NCI-H2107 treated with DMSO at 0.1 percent for 48 hours (cell line): ENCODE data around the gene SYT9.

Source experiments
- DNase-seq: peaks from one replicate; lab custom pipeline; 2025; ENCODE audit not compliant: unreplicated experiment; lab: John Stamatoyannopoulos, UW

Gene SYT9

DNA sequence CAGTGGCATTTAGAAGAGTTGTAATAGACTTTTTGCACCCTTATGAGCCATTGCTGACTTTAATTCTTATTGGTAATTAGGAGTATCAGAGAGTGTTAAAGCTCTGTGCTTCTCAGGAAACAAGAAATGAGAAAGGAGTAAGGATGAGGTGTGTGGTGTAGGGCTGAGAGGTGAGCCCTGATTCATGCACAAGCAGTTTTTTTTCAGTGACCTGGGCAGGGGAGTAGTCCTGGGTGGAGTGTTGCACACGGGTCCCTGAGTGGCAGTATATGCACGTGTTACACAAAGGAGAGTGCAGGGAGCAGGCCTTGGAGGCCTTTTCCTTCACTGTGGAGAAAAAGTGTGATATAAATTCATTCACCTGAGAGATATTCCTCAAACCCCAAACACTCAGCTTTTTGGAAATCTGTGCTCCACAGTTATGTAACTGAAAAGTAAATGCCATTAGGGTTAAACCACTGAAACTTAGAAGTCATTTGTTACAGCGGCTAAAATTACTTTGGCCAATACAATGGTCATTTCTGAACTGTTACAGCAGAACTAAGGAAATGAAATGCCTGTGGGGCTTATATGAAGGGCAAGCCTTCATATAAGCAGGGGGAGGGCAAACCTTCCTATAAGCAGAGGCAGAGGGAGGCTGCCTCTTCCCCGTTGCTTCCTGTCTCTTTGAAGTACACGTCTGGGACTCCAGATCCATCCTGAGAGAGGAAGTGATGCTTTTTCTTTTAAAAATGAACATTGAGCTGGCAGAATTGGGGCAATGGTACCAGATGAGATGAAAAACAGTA lies 171.0 kb downstream of the SYT9 start:
- DNase-seq, result no peak

- no peak for DNase-seq
Measured at GRCh38 chr11:7423946-7424345, 172.2 kb downstream of the SYT9 start.

- DNase-seq, result no peak
Measured at GRCh38 chr11:7427733-7428132, 176.0 kb downstream of the SYT9 start.

- DNase-seq, result no peak
Measured at GRCh38 chr11:7428196-7428595, 176.5 kb downstream of the SYT9 start.

- DNase-seq, result no peak
Measured at GRCh38 chr11:7430496-7430895, 178.8 kb downstream of the SYT9 start.

GRCh38 chr11:7435176-7435575 lies 183.5 kb downstream of the SYT9 start:
- DNase-seq, result no peak

DNA sequence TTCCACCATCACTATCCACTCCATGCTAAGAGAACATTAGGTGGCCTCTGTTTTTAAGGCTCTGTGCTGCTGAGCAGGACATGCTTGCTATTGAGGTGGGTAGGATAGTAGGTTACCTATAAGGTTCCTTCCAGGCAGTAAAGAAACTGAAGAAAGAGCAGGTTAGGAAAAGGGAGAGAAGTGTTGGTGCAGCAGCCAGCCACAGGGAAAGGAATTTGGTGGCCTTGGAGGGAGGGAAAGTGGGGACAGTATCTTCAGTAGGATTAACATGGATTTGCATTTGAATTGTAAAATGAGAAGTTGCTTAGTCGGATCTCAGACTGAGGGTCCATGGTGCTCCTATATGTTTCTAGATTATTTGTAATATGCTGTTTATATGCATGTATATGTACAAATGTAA lies 184.4 kb downstream of the SYT9 start:
- DNase-seq, result no peak

DNA sequence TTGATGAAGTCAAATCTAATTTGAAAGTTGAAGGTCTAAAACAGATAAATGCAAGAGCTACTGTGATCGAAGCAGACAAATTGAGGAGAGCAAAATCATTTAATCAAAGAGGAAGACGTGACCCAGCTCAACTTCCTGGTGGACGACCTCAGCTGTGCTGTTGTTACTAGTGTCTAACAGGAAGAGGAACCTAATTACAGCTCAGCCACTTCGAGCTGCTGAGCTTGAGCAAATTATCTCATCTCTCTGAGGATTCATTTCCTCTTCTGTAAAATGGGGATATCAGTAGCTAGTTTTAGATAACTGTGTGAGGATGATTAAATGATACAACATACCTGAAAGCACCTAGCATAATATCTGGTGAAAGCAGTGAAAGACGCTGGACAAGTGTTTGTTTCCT lies 185.0 kb downstream of the SYT9 start:
- no peak for DNase-seq

DNA sequence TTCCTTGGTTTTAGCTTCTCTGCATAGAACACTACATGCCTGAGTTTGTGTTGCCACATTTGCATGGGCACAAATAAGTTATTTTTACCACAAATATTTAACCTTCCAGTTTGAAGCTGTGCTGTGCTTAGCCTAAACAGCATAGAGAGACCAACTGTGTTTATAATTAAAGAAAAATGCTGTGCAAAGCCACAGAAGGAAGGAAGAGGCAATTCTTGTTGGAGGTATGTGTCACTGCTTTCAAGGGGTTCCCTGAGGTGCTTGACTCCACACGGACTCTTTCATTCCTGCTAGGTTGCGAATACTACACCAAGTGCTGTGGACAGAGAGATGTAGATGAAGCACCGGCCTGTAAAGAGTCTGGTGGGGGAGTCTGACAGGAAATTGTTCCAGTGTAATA lies 186.0 kb downstream of the SYT9 start:
- no peak for DNase-seq

GRCh38 chr11:7439746-7440320 lies 188.1 kb downstream of the SYT9 start:
- DNase-seq, result no peak

DNA sequence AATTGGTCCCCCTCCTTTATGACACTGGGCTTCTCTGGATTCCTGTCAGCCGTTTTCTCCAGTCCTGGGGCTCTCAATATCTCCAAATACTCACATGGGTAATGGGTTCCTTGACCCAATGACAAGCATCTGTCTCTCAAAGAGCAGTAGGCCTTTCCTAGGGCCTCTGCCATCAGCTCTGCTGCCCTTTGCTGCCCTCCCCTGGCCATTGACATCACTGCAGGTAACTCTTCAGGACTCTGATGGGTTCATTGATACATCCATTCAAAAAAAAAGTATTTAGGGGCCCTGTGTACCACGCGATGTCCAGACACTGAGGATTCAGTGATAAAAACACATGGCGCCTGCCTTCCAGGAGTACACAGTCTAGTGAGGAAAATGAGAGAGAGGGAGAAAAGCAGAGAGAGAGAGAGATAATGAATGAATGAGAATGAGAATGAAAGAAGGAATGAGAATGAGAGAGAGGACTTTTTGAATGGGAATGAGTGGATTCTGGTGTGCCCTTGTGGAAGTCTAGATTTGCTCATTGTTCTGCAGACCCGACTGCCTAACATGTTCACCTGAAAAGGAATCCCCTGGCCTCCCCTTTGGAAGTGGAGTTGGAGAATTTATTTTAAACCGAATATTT lies 191.0 kb downstream of the SYT9 start:
- DNase-seq, result peak; percentile 16

- DNase-seq, result no peak
Measured at GRCh38 chr11:7444091-7444981, 192.6 kb downstream of the SYT9 start.

DNA sequence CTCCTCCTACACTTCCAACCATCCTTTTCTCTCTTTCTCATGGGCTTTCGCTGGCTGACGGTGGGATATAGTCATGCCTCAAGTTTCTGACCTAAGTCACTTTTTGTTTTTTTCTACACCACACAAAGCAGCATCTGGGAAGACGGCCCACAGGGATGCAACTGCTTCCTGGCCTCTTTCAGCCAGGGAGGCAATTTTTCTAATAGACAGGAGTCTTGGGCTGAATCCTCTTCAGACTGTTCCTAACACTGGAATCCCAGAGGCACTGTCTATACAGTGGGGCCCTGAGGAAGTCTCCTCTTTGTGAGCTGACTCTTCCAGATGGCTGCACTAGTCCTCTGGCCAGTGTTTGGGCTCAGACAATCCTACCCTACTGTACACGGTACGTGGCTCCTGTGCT lies 193.9 kb downstream of the SYT9 start:
- DNase-seq, result no peak

- DNase-seq, result no peak
Measured at GRCh38 chr11:7448201-7448600, 196.5 kb downstream of the SYT9 start.

DNA sequence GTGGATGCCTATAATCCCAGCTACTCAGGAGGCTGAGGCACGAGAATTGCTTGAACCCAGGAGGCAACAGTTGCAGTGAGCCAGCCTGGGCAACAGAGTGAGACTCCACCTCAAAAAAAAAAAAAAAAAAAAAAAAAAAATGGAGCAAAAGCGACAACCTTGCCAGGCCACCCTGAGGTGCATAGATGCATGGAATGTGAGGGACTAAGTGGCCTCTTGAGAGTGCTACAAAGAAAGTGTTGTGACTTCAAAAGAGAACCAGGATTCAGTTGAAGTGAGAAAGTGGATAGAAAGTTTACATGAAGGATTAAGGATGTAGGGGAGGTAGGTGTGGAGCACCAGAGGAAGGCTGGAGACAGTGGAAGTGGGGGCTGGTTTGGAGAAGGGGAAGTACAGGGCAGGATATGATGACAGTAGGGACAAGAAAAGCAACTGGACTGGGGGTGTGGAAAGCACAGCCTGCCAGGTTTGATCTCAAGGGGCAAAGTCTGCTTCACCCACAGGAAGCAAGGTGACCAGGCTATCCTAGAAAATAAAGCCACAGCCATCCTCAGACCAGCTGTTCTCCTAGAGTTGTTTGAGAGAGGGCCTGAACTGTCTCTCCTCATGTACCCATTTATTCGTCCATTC lies 197.6 kb downstream of the SYT9 start:
- DNase-seq, result no peak

DNA sequence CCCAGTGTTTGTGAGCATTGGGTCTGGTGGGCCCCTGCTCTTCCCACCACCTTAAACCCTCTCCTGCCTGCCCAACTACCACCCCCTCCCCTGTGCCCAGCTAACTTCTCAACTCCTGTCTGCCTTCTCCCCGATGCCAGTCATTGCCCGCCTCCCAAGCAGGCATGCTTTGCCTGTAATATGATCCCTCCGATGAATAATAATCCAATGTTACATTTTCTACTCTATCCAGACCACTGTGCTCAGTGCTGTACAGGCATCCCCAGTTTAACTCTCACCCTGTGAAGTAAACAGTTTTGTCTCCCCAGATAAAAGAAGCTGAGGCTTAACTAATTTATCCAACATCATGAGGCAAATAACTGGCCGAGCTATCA lies 198.1 kb downstream of the SYT9 start:
- no peak for DNase-seq

- DNase-seq, result no peak
Measured at GRCh38 chr11:7450836-7451235, 199.1 kb downstream of the SYT9 start.

DNA sequence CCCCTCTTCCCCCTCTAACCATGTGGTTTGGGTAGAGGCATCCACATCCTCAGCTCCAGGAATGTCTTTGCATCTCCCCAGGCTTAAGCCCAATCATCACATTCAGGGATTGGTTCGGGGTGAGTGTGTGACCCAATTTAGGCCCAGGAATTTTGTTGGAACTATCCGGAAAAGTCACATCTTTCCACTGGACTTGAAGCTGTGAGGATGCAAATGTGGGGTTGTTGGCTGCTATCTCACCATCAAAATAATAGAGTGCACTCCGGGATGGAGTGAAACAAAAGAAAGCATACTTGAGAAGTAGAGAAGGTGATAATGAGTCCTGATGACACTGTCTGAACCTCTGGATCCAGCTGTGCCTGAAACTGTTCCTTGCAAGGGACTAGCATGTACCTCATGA lies 199.8 kb downstream of the SYT9 start:
- DNase-seq, result no peak

DNA sequence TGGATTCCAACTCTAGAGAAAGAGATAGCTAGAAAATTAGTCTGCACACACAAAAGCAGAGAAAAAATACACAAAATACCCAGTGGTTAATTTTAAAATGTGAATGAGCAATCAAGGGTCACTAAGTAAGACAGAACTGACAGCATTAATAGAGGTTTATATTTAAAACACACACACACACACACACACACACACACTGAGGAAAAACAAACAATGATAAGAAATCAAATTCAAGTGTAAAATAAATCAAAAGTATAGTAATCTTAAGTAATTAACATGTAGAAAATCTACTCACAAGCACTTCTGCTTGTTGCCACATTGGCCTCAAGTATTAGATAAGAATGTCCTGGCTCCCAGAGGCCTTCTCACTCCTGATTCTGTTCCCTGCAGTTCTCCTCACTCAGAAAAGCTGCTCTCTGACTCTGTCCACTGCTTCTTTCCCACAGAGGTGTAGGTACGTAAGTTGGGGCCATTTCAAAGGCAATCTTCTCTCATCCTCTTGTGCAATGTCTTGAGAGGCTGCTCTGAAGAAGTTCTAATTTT lies 200.3 kb downstream of the SYT9 start:
- DNase-seq, result no peak

DNA sequence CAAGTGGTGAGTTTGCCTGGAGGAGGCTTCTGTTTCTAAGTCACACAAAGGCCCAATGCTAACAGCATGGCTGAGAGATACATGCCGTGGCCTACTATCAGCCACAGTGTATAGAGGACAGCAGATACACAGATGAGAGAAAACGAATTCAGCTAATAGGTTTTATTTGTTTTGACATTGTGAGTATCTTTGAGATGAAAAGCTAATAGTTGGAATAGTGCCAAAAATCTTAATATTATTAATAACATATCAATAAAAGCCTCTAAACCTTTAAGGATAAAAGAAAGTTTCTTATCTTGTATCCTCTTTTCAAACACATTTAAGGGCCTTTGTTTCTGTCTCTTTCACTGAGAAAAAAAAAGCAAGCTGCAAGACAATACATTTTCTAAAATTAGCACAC lies 203.2 kb downstream of the SYT9 start:
- DNase-seq, result no peak

DNA sequence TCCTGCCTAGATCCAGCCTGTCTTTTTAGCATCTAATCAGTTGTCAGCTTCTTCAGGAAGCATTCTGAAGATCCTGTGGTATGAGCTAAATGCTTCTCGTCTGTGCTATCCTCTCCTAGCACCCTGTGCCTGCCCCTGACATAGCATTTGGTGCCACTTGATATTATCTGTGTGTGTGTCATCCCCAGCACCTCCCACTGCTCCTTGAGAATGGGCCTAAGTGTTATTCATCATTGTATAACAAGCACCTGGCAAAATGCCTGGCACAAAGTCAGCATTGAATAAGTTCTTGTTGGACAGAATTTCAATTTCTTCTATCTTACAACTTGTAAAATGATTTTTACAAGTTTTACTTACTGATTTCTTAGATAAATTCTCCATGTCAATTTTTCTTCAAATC lies 205.5 kb downstream of the SYT9 start:
- no peak for DNase-seq
